Neural cell (in vitro differentiated cells): ENCODE results near the gene OR7E24. TPM values are rescaled to one million over a fixed set of nuclear protein-coding genes. Genes with fewer than 3 reads are reported as not detected.
"Not testable (repeated sequence)": the region's sequence is repeated elsewhere in the genome, so short reads cannot be mapped to it uniquely, and the experiment has no call there.

Experiments used
- H2AFZ ChIP-seq: fragments of 200-600, 300-800 bp; sonication (generic), shearing (Covaris generic); 2 replicates; pipeline ENCODE4 v1.6.0; 2014; ENCODE audit warnings: low read depth, mild to moderate bottlenecking, antibody characterized with exemption, low read length, moderate library complexity
- H3F3A ChIP-seq: fragments of 200-600 bp; shearing (Covaris generic); 2 replicates; pipeline ENCODE4 v1.6.1; 2016; ENCODE audit warnings: mild to moderate bottlenecking, moderate library complexity, mixed read lengths, antibody characterized with exemption, low read length; ENCODE audit not compliant: insufficient read depth, poor library complexity, severe bottlenecking
- H3K27ac ChIP-seq: fragments of 200-600, 300-800 bp; sonication (generic), shearing (Covaris generic); 2 replicates; pipeline ENCODE4 v1.5.1; 2014; ENCODE audit warnings: mild to moderate bottlenecking, low read length, moderate library complexity
- H3K27me3 ChIP-seq: fragments of 300-800, 200-600 bp; sonication (generic), shearing (Covaris generic); 2 replicates; pipeline ENCODE4 v1.6.0; 2014; ENCODE audit warnings: mild to moderate bottlenecking, low read depth, low read length, moderate library complexity; ENCODE audit not compliant: insufficient read depth
- H3K36me3 ChIP-seq: fragments of 300-800, 200-600 bp; sonication (generic), shearing (Covaris generic); 2 replicates; pipeline ENCODE4 v1.5.1; 2014; ENCODE audit warnings: mild to moderate bottlenecking, antibody characterized with exemption, low read length, moderate library complexity; ENCODE audit not compliant: insufficient read depth
- H3K4me2 ChIP-seq: fragments of 300-800, 200-600 bp; sonication (generic), shearing (Covaris generic); 2 replicates; pipeline ENCODE4 v1.6.0; 2014; ENCODE audit warnings: mild to moderate bottlenecking, low read length
- H3K4me3 ChIP-seq: fragments of 300-800, 200-600 bp; sonication (generic), shearing (Covaris generic); 2 replicates; pipeline ENCODE4 v1.5.1; 2014; ENCODE audit warnings: mild to moderate bottlenecking, low read length, moderate library complexity
- H3K79me2 ChIP-seq: fragments of 200-600 bp; shearing (Covaris generic); replicated peaks from 2 replicates; pipeline ENCODE4 v1.6.0; 2014; ENCODE audit warnings: mild to moderate bottlenecking, low read length, moderate library complexity; ENCODE audit not compliant: insufficient read depth
- H3K9ac ChIP-seq: fragments of 300-800, 200-600 bp; sonication (generic), shearing (Covaris generic); 2 replicates; pipeline ENCODE4 v1.6.1; 2016; ENCODE audit warnings: mild to moderate bottlenecking, low read length, mixed read lengths
- H3K9me2 ChIP-seq: fragments of 200-600 bp; shearing (Covaris generic); 2 replicates; pipeline ENCODE4 v1.6.1; 2016; ENCODE audit warnings: mild to moderate bottlenecking, low read length, mixed read lengths; ENCODE audit not compliant: insufficient read depth
- H3K9me3 ChIP-seq: fragments of 200-600, 300-800 bp; sonication (generic), shearing (Covaris generic); 2 replicates; pipeline ENCODE4 v1.6.1; 2016; ENCODE audit warnings: mild to moderate bottlenecking, mixed run types, low read length, moderate library complexity, mixed read lengths
- H4K20me1 ChIP-seq: fragments of 200-600 bp; shearing (Covaris generic); 2 replicates; pipeline ENCODE4 v1.6.1; 2016; ENCODE audit warnings: mild to moderate bottlenecking, mixed run types; ENCODE audit not compliant: insufficient read depth
- EP300 ChIP-seq: fragments of 450-650 bp; conservative IDR thresholded peaks from 2 replicates; pipeline ENCODE4 v1.6.1; 2014; ENCODE audit warnings: antibody characterized with exemption, mild to moderate bottlenecking, moderate library complexity; ENCODE audit not compliant: poor library complexity, severe bottlenecking
- EZH2 ChIP-seq: fragments of 200-600, 300-800 bp; shearing (Covaris generic), sonication (generic); IDR thresholded peaks from 2 replicates; pipeline ENCODE4 v1.6.1; 2014; ENCODE audit warnings: antibody characterized with exemption, low read length, borderline replicate concordance, mild to moderate bottlenecking; ENCODE audit not compliant: insufficient read depth, poor library complexity, severe bottlenecking
- MXI1 ChIP-seq: fragments of 450-650 bp; conservative IDR thresholded peaks from 2 replicates; pipeline ENCODE4 v1.6.1; 2014; ENCODE audit warnings: antibody characterized with exemption, mild to moderate bottlenecking; ENCODE audit not compliant: poor library complexity, severe bottlenecking
- POLR2AphosphoS5 ChIP-seq: IDR thresholded peaks from 2 replicates; pipeline ENCODE4 v1.6.1; 2012
- SMC3 ChIP-seq: fragments of 450-650 bp; conservative IDR thresholded peaks from 2 replicates; pipeline ENCODE4 v1.6.1; 2014; ENCODE audit warnings: antibody characterized with exemption, mild to moderate bottlenecking, moderate library complexity; ENCODE audit not compliant: poor library complexity
- polyA plus RNA-seq: library from polyadenylated mRNA; depleted of rRNA; stranded (reverse); fragments of >200 nt; gene quantifications from 2 replicates; pipeline ENCODE4 v1.2.3, GENCODE V29; 2014
- TF ChIP-seq, protein P1 (sequence below): IDR thresholded peaks from 2 replicates; pipeline ENCODE4 v1.6.1; 2012; ENCODE audit warnings: borderline replicate concordance

OR7E24 gene
- polyA plus RNA-seq, 1 donor from 2014 or later: not detected

DNA sequence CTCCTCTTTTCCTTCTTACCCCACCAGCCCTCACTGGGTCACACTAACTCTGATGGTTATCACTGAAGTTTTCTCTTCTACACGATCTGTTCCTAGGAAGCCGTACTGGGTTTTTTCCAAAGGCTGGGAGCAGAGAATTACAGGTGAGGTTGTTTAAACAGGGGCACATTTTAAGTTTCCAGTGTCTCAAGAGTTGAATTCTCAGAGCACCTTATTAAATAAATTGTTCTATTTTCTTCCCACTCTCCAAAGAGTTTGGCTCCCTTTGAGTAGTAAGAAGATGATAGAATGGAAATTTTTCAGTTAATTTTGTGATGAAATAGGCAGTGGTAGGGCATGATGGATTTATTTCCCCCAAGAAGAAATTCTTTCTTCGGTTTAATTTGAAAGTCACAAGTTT is 31.2 kb upstream of the OR7E24 start, which contains the start of gene OR7D4:
Gene OR7D4 (minus strand): TSS at position 101 of the 400 bp plus-strand sequence. CDS start 4,752 bp downstream, outside the sequence.
- no peak within 1 kb of the TSS for H3K9ac ChIP-seq
- no peaks in the 10 kb centered on the region for H3K9me3 ChIP-seq
- no peaks in the 10 kb centered on the region for H3F3A ChIP-seq
- no peaks in the 10 kb centered on the region for H3K79me2 ChIP-seq
- no peaks in the 10 kb centered on the region for H3K27me3 ChIP-seq
- no peak within 1 kb of the TSS for H3K4me3 ChIP-seq
- H4K20me1 ChIP-seq: no peaks in the 10 kb centered on the region
- H3K27ac ChIP-seq: no peak within 1 kb of the TSS
- no peaks in the 10 kb centered on the region for H3K36me3 ChIP-seq
- no peak within 1 kb of the TSS for H2AFZ ChIP-seq
- no peaks in the 10 kb centered on the region for H3K9me2 ChIP-seq
- TF ChIP-seq POLR2AphosphoS5 (no peak), EZH2 (no peak), SMC3 (no peak), MXI1 (no peak), EP300 (no peak)
- TF ChIP-seq, protein P1, sequence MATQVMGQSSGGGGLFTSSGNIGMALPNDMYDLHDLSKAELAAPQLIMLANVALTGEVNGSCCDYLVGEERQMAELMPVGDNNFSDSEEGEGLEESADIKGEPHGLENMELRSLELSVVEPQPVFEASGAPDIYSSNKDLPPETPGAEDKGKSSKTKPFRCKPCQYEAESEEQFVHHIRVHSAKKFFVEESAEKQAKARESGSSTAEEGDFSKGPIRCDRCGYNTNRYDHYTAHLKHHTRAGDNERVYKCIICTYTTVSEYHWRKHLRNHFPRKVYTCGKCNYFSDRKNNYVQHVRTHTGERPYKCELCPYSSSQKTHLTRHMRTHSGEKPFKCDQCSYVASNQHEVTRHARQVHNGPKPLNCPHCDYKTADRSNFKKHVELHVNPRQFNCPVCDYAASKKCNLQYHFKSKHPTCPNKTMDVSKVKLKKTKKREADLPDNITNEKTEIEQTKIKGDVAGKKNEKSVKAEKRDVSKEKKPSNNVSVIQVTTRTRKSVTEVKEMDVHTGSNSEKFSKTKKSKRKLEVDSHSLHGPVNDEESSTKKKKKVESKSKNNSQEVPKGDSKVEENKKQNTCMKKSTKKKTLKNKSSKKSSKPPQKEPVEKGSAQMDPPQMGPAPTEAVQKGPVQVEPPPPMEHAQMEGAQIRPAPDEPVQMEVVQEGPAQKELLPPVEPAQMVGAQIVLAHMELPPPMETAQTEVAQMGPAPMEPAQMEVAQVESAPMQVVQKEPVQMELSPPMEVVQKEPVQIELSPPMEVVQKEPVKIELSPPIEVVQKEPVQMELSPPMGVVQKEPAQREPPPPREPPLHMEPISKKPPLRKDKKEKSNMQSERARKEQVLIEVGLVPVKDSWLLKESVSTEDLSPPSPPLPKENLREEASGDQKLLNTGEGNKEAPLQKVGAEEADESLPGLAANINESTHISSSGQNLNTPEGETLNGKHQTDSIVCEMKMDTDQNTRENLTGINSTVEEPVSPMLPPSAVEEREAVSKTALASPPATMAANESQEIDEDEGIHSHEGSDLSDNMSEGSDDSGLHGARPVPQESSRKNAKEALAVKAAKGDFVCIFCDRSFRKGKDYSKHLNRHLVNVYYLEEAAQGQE: no peak
- no peak within 1 kb of the TSS for H3K4me2 ChIP-seq

- Histone ChIP-seq H3K9me3 (peaks cover 3% of the 10 kb centered on the region), H3K27me3 (no peaks in the 10 kb centered on the region), H3K4me2 (no peak overlapping the region), H3K4me3 (no peak overlapping the region), H3F3A (no peaks in the 10 kb centered on the region), H3K9ac (no peak overlapping the region), H4K20me1 (no peaks in the 10 kb centered on the region), H3K9me2 (no peaks in the 10 kb centered on the region), H3K36me3 (no peaks in the 10 kb centered on the region), H3K79me2 (no peaks in the 10 kb centered on the region), H3K27ac (no peak overlapping the region), H2AFZ (no peak overlapping the region)
- no peak for TF ChIP-seq MXI1
Measured at GRCh38 chr19:9251236-9251635, 506 bp downstream of the OR7E24 start.

GRCh38 chr19:9283485-9283884 is 32.8 kb downstream of the OR7E24 start:
- not testable (repeated sequence) for H3K4me3 ChIP-seq, H3K27ac ChIP-seq, H3K79me2 ChIP-seq, H2AFZ ChIP-seq, H3K4me2 ChIP-seq, H3K36me3 ChIP-seq, H3K9me2 ChIP-seq, H3K9ac ChIP-seq, H3K27me3 ChIP-seq, H4K20me1 ChIP-seq, H3K9me3 ChIP-seq, H3F3A ChIP-seq
